Common myeloid progenitor, CD34-positive (primary cell): ENCODE measurements around the gene SRSF1.
"Not testable (repeated sequence)": the region's sequence is repeated elsewhere in the genome, so short reads cannot be mapped to it uniquely, and the experiment has no call there.

ENCODE experiments used
- CTCF ChIA-PET: fragments of 350-600 bp; sonication (Branson Sonifier 250); formaldehyde crosslinking; loops from one replicate; lab custom pipeline; 2021; ENCODE audit warnings: antibody characterized with exemption; lab: Charles Lee
- POLR2A ChIA-PET: fragments of 350-600 bp; sonication (Branson Sonifier 250); formaldehyde crosslinking; loops from one replicate; lab custom pipeline; 2021; ENCODE audit warnings: antibody characterized with exemption; lab: Charles Lee
- DNase-seq, 3 donors: peaks; one replicate each; pipeline versions ENCODE4 v3.0.0 to v3.0.0-alpha.2; 2013
- H3K27ac ChIP-seq, 2 experiments: 1 replicate in 1 of 2; 2 replicates in 1 of 2; pipeline ENCODE4 v1.7.0; 2013; ENCODE audit warnings: inconsistent platforms in 2 of 2, low read length in 2 of 2, mild to moderate bottlenecking in 2 of 2, low read depth in 1 of 2, moderate library complexity in 1 of 2; ENCODE audit not compliant: severe bottlenecking in 2 of 2, insufficient read depth in 1 of 2, poor library complexity in 1 of 2
- H3K27me3 ChIP-seq, 5 experiments: replicated peaks in 2 of 5; 1 replicate in 3 of 5; 2 replicates in 2 of 5; pipeline versions ENCODE4 v1.6.1 to v1.7.0; 2013; ENCODE audit warnings: low read length in 4 of 5, mild to moderate bottlenecking in 2 of 5, moderate library complexity in 2 of 5, inconsistent platforms in 1 of 5; ENCODE audit not compliant: insufficient read depth in 5 of 5, control insufficient read depth in 4 of 5
- H3K36me3 ChIP-seq, 4 experiments: 1 replicate in 2 of 4; 2 replicates in 2 of 4; pipeline versions ENCODE4 v1.6.1 to v1.7.0; 2013; ENCODE audit warnings: low read length in 3 of 4, control low read depth in 1 of 4, mild to moderate bottlenecking in 1 of 4; ENCODE audit not compliant: control insufficient read depth in 4 of 4, insufficient read depth in 4 of 4
- H3K4me1 ChIP-seq, 4 experiments: 1 replicate in 3 of 4; 2 replicates in 1 of 4; pipeline versions ENCODE4 v1.6.1 to v1.7.1; 2013; ENCODE audit warnings: low read length in 3 of 4, mild to moderate bottlenecking in 3 of 4, control low read depth in 1 of 4, inconsistent platforms in 1 of 4, moderate library complexity in 1 of 4; ENCODE audit not compliant: control insufficient read depth in 4 of 4, insufficient read depth in 4 of 4; ENCODE audit errors: control extremely low read depth in 1 of 4
- H3K4me3 ChIP-seq, 7 experiments: 1 replicate in 4 of 7; 2 replicates in 3 of 7; pipeline versions ENCODE4 v1.5.1 to v1.7.0; 2013; ENCODE audit warnings: mild to moderate bottlenecking in 7 of 7, low read length in 6 of 7, moderate library complexity in 6 of 7, inconsistent platforms in 2 of 7, low read depth in 2 of 7, control low read depth in 1 of 7; ENCODE audit not compliant: insufficient read depth in 4 of 7, control insufficient read depth in 1 of 7; ENCODE audit errors: extremely low read depth in 1 of 7
- H3K9me3 ChIP-seq, 5 experiments: 1 replicate in 4 of 5; 2 replicates in 1 of 5; pipeline versions ENCODE4 v1.6.1 to v1.7.1; 2013; ENCODE audit warnings: low read length in 4 of 5, mild to moderate bottlenecking in 2 of 5, inconsistent platforms in 1 of 5, low read depth in 1 of 5, moderate library complexity in 1 of 5; ENCODE audit not compliant: control insufficient read depth in 4 of 5, insufficient read depth in 2 of 5; ENCODE audit errors: control extremely low read depth in 1 of 5
- whole genome bisulfite sequencing: methylation state at CpG from one replicate; pipeline ENCODE4 v1.1.5; 2013; ENCODE audit not compliant: insufficient coverage; 5-methylcytosine and 5-hydroxymethylcytosine counted together

The SRSF1 gene

DNA sequence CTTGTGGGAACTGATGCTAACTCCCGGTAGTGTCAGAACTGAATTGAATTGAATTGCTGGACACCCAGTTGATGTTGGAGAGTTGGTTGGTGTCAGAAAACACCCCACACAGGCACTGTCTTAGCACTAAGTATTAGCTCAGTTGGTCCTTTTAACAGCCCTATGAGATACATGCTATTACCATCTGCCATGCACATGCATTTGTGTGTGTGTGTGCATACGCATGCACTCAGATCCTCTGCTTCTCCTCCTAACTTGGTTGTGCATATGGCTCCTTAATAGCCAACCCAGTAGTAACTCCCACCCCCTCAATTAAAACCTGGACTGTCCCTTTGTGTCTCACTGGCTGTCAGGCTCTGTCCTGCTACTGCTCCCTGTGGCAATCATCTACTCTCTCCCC, 43.9 kb upstream of the SRSF1 start:
- ChIA-PET POLR2A (no interaction called here), CTCF (no interaction called here)
- Histone ChIP-seq H3K9me3 (no peaks in the 10 kb centered on the region), H3K27ac (no peak overlapping the region), H3K4me3 (no peak overlapping the region), H3K27me3 (no peaks in the 10 kb centered on the region), H3K36me3 (no peaks in the 10 kb centered on the region), H3K4me1 (no peaks in the 10 kb centered on the region)
- 100% methylated on average over 1 of the region's 2 CpGs for WGBS
- no peak for DNase-seq

DNA sequence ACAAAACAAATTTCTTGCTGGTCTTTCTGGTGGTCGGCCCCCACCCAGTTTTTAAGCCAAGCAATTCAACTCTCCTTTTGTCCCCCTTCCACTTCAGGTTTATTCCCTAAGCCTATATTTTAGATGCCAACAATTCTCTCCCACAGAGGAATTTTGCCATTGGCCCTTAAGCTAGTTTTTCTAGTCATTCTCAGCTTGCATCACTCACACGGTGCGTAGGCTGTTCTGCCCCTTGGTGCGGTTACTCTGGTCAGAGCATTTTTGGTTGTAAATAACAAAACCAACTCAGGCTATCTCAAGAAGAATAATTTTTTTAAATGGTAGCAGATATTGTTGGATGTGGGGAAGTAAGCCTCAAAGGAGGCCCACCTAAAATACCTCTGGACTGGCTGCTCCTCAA, 42.5 kb upstream of the SRSF1 start:
- Histone ChIP-seq H3K27me3 (no peaks in the 10 kb centered on the region), H3K36me3 (no peaks in the 10 kb centered on the region), H3K4me1 (no peaks in the 10 kb centered on the region), H3K9me3 (no peaks in the 10 kb centered on the region), H3K4me3 (no peak overlapping the region), H3K27ac (no peak overlapping the region)
- CTCF ChIA-PET = no interaction called here
- DNase-seq = no peak
- 86% methylated on average over 3 of the region's 4 CpGs for WGBS
- POLR2A ChIA-PET = no interaction called here

DNA sequence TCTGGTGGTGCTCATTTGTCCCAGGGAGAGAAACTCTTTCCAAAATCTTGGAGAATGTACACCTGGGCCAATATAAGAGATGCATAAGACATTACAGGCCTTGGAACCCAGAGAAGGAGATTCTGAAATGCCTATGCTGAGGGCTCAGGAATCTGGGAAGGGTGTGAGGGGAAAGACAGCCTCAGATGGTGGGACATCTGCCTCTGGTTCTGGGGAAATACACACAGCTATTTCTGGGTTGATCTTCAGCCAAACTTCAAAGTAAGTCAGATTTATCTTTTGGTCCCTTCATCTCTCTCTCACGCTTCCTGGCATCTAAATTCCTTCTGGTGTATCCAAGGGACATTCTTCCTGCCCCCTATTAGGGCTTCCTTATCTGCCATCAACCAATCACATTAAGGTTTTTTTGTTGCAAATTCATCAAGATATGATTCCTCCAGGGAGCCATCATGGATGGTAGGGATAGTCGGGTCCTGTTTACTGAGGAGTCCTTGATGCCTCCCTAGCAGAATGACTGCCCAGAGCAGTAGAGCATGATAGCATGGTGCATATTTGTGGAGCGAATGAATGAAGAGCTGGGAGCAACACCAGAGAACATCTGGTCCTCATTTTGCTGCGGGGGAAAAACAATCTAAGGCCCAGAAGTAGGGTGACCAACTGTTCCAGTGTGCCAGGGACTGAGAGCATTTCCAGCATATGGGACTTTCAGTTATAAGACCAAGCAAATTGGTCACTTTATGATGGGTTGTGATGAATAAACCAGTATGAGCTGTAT, 40.5 kb upstream of the SRSF1 start:
- CTCF ChIA-PET = no interaction called here
- Histone ChIP-seq H3K27me3 (peaks cover 0 to 5% (median 0%) of the 10 kb centered on the region in 5 experiments), H3K4me3 (no peak overlapping the region), H3K9me3 (no peaks in the 10 kb centered on the region), H3K27ac (no peak overlapping the region), H3K4me1 (no peaks in the 10 kb centered on the region), H3K36me3 (no peaks in the 10 kb centered on the region)
- 98% methylated on average over 4 of the region's 4 CpGs for WGBS
- POLR2A ChIA-PET = no interaction called here
- DNase-seq = no peak

DNA sequence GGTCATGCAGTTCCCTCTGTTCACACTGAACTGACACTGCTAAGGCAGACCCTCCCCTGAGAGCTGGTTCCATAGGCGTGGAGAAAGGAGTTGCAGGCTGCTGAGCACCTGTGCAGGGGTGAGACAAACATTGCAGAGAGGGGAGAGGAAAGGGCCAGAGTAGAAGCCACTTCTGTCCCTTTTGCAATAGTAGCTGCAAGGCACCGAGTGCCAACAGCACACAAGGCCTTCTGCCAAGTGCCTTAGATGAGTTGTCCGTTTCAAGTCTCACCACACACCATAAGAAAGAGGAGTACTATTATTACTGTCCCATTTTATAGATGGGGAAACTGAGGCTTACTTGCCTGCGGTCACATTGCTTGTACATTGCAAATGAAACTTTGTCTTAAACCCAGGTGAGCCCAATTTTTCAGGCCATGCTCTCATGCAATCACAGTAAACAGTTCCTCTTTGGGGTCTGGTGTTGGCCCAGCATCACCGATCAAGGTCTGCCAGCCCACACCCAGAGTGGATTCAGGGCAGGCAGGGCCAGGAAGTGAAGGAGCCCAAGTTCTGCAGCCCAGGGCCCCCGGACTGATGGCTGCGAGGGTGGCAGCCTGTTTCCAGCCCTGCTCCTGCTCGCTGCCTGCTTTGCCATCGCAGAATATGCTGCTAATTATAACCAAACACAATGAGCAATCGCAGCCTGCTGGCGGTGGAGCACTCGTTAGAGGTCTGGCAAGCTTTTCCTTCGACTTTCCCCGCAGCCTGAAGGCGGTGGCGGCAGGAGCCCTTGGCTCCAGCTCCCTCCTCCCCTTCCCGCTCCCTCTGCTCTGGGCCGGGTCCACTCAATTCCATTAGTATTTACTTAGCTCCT, 39.4 kb upstream of the SRSF1 start:
- DNase-seq = no peak
- Histone ChIP-seq H3K27ac (no peak overlapping the region), H3K4me1 (no peaks in the 10 kb centered on the region), H3K9me3 (no peaks in the 10 kb centered on the region), H3K36me3 (no peaks in the 10 kb centered on the region), H3K27me3 (peaks cover 0 to 7% (median 0%) of the 10 kb centered on the region in 5 experiments), H3K4me3 (no peak overlapping the region)
- POLR2A ChIA-PET = no interaction called here
- 86% methylated on average over 12 of the region's 18 CpGs for WGBS
- CTCF ChIA-PET = interaction anchor here (1.2 kb wide), 1 partner anchor 14 kb away, joined by 3 read pairs; no protein-coding TSS in a partner anchor

DNA sequence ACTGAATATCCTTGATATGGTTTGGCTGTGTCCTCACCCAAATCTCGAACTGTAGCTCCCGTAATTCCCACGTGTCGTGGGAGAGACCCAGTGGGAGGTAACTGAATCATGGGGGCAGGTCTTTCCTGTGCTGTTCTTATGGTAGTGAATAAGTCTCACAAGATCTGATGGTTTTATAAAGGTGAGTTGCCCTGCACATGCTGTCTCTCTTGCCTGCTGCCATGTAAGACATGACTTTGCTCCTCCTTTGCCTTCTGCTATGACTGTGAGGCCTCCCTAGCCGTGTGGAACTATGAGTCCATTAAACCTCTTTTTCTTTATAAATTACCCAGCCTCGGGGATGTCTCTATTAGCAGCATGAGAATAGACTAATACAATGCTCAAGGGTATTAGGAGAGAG, 37.2 kb upstream of the SRSF1 start:
- POLR2A ChIA-PET, H3K4me3 ChIP-seq, CTCF ChIA-PET, H3K4me1 ChIP-seq, DNase-seq, H3K36me3 ChIP-seq, H3K9me3 ChIP-seq, H3K27ac ChIP-seq: not testable (repeated sequence)
- 90% methylated on average over 4 of the region's 6 CpGs for WGBS
- peaks cover 0 to 11% (median 0%) of the 10 kb centered on the region in 5 experiments for H3K27me3 ChIP-seq

DNA sequence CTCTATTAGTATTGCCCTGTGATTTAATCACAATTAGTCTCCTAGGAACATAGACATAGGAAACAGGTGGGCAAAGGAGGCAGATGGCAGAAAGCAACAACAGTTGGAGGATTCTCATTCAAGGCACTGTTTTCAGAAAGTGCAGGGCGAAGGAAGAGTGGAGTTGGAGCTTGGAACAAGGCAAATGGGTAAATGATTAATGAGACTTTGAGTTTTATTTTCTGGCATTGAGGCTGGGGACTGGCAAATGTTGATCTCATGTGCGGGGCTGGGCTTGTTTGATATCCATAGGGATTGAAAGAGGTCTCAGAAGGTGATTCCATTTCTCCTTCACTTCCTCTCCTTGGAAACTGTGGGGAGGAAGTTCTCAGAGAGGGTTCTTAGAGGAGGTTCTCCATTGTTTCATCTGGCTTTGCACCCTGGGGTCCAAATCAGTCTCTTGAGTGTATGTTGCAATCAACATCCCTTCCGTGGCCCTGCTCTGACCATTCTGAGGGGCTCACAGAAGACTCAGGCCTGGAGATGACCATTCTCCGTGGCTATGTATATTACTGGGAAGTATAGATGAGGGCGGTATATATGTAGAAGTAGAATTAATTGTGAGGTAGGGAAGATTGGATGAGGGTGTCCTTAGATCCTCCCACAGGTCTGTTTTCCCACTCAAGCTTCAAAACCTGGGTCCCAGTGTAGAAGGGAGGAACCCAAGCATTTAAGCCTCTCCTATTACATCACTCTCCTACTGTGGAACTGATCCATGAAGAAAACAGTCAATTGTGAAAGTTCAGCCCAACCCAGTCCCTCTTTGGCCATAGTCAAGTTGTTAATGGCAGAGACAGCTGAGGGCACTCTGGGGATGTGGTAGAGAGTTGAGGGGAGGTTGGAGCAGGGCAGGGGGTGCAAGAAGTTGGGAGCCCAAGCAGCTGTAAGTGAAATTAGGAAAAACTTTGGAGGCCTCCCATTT, 36.5 kb upstream of the SRSF1 start:
- CTCF ChIA-PET = no interaction called here

More for the DNA sequence above, 36.5 kb upstream of the SRSF1 start:
- no peaks in the 10 kb centered on the region for H3K9me3 ChIP-seq
- H3K36me3 ChIP-seq = no peaks in the 10 kb centered on the region
- no peak overlapping the region for H3K27ac ChIP-seq
- DNase-seq = no peak
- H3K4me3 ChIP-seq = no peak overlapping the region
- WGBS = 94% methylated on average over 3 of the region's 5 CpGs
- peaks cover 0 to 11% (median 0%) of the 10 kb centered on the region in 5 experiments for H3K27me3 ChIP-seq
- POLR2A ChIA-PET = no interaction called here
- no peaks in the 10 kb centered on the region for H3K4me1 ChIP-seq
